ENCODE results near the gene NBAS.

NBAS gene

GRCh38 chr2:15556311-15556930 lies 4.7 kb downstream of the NBAS start:
- ATAC-seq (ENCODE audit: low read depth) (no peak), DNase-seq (ENCODE audit: low spot score) (no peak)
- Histone ChIP-seq H3K36me3 (ENCODE audit: low read depth) (peaks cover 36% of the 10 kb centered on the region), H3K9me3 (ENCODE audit: severe bottlenecking) (no peaks in the 10 kb centered on the region), H3K4me1 (ENCODE audit: insufficient read depth, poor library complexity, severe bottlenecking) (peaks cover 5% of the 10 kb centered on the region), H3K27ac (ENCODE audit: poor library complexity, severe bottlenecking) (no peak overlapping the region), H3K27me3 (ENCODE audit: insufficient read depth, poor library complexity, severe bottlenecking) (no peaks in the 10 kb centered on the region), H3K4me3 (ENCODE audit: severe bottlenecking) (no peak overlapping the region)
- TF ChIP-seq CTCF (IDR thresholded peaks at IDR 0.05; ENCODE audit: poor library complexity, severe bottlenecking): no peak

- Histone ChIP-seq H3K4me3 (ENCODE audit: severe bottlenecking) (no peak overlapping the region), H3K4me1 (ENCODE audit: insufficient read depth, poor library complexity, severe bottlenecking) (peaks cover 5% of the 10 kb centered on the region), H3K36me3 (ENCODE audit: low read depth) (peaks cover 42% of the 10 kb centered on the region), H3K27me3 (ENCODE audit: insufficient read depth, poor library complexity, severe bottlenecking) (no peaks in the 10 kb centered on the region), H3K27ac (ENCODE audit: poor library complexity, severe bottlenecking) (no peak overlapping the region), H3K9me3 (ENCODE audit: severe bottlenecking) (no peaks in the 10 kb centered on the region)
- DNase-seq (ENCODE audit: low spot score) (no peak), ATAC-seq (ENCODE audit: low read depth) (no peak)
- TF ChIP-seq CTCF (IDR thresholded peaks at IDR 0.05; ENCODE audit: poor library complexity, severe bottlenecking): no peak
These were observed 5.4 kb downstream of the NBAS start for GRCh38 chr2:15555760-15556193.

GRCh38 chr2:15554525-15555218 lies 6.5 kb downstream of the NBAS start:
- H3K4me3 ChIP-seq (ENCODE audit: severe bottlenecking): no peak overlapping the region
- no peaks in the 10 kb centered on the region for H3K27me3 ChIP-seq (ENCODE audit: insufficient read depth, poor library complexity, severe bottlenecking)
- no peaks in the 10 kb centered on the region for H3K9me3 ChIP-seq (ENCODE audit: severe bottlenecking)
- H3K36me3 ChIP-seq (ENCODE audit: low read depth): peaks cover 44% of the 10 kb centered on the region
- DNase-seq (ENCODE audit: low spot score) (no peak), ATAC-seq (ENCODE audit: low read depth) (no peak)
- peaks cover 2% of the 10 kb centered on the region for H3K4me1 ChIP-seq (ENCODE audit: insufficient read depth, poor library complexity, severe bottlenecking)
- TF ChIP-seq CTCF (IDR thresholded peaks at IDR 0.05; ENCODE audit: poor library complexity, severe bottlenecking): no peak
- no peak overlapping the region for H3K27ac ChIP-seq (ENCODE audit: poor library complexity, severe bottlenecking)

DNA sequence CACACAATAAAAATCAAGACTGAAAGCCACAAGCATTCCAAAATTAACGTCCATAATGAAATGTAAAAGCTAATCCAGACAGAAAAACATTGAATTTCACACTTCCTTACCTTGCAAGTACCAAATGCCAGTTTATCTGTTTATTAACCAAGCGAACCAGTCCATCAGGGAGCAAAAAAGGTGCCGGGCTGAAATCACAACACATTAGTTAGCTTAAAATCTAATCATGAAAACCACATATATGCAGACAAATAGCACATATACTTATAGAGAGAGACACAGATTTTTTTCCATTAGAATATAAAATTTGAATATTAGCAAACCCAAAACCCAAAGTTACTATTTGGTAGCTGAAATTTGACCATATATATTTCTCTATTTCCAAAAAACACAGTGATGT lies 7.2 kb downstream of the NBAS start:
- Histone ChIP-seq H3K9me3 (ENCODE audit: severe bottlenecking) (no peaks in the 10 kb centered on the region), H3K4me3 (ENCODE audit: severe bottlenecking) (no peak overlapping the region), H3K27me3 (ENCODE audit: insufficient read depth, poor library complexity, severe bottlenecking) (no peaks in the 10 kb centered on the region), H3K27ac (ENCODE audit: poor library complexity, severe bottlenecking) (no peak overlapping the region), H3K36me3 (ENCODE audit: low read depth) (peaks cover 49% of the 10 kb centered on the region), H3K4me1 (ENCODE audit: insufficient read depth, poor library complexity, severe bottlenecking) (no peaks in the 10 kb centered on the region)
- DNase-seq (ENCODE audit: low spot score): no peak
- no peak for TF ChIP-seq CTCF (IDR thresholded peaks at IDR 0.05; ENCODE audit: poor library complexity, severe bottlenecking)
- ATAC-seq (ENCODE audit: low read depth): no peak

GRCh38 chr2:15553519-15553918 lies 7.6 kb downstream of the NBAS start:
- no peak for ATAC-seq (ENCODE audit: low read depth)
- no peaks in the 10 kb centered on the region for H3K27me3 ChIP-seq (ENCODE audit: insufficient read depth, poor library complexity, severe bottlenecking)

More at GRCh38 chr2:15553519-15553918, 7.6 kb downstream of the NBAS start:
- DNase-seq (ENCODE audit: low spot score): no peak
- no peaks in the 10 kb centered on the region for H3K9me3 ChIP-seq (ENCODE audit: severe bottlenecking)
- H3K27ac ChIP-seq (ENCODE audit: poor library complexity, severe bottlenecking): no peak overlapping the region
- H3K4me1 ChIP-seq (ENCODE audit: insufficient read depth, poor library complexity, severe bottlenecking): no peaks in the 10 kb centered on the region
- no peak for TF ChIP-seq CTCF (IDR thresholded peaks at IDR 0.05; ENCODE audit: poor library complexity, severe bottlenecking)
- no peak overlapping the region for H3K4me3 ChIP-seq (ENCODE audit: severe bottlenecking)
- peaks cover 53% of the 10 kb centered on the region for H3K36me3 ChIP-seq (ENCODE audit: low read depth)
